Peyer's patch (tissue), 4 donors: ENCODE results near the gene ELF4.

ENCODE experiments used
- POLR2A ChIP-seq, 2 donors: fragments of 450-650 bp; IDR thresholded peaks; one replicate each; pipeline ENCODE4 v1.5.1; 2017; ENCODE audit warnings: antibody characterized with exemption in 2 of 2, mild to moderate bottlenecking in 2 of 2, moderate library complexity in 2 of 2
- TF ChIP-seq, protein P1 (sequence below), 6 experiments: fragments of 450-650 bp in 4 of 6; fragments of 200-600 bp in 2 of 6; sonication (generic) in 1 of 6; IDR thresholded peaks; one replicate each; pipeline ENCODE4 v1.5.1; 2017 to 2019; ENCODE audit warnings: antibody characterized with exemption in 6 of 6, mild to moderate bottlenecking in 3 of 6, moderate library complexity in 1 of 6

DNA sequence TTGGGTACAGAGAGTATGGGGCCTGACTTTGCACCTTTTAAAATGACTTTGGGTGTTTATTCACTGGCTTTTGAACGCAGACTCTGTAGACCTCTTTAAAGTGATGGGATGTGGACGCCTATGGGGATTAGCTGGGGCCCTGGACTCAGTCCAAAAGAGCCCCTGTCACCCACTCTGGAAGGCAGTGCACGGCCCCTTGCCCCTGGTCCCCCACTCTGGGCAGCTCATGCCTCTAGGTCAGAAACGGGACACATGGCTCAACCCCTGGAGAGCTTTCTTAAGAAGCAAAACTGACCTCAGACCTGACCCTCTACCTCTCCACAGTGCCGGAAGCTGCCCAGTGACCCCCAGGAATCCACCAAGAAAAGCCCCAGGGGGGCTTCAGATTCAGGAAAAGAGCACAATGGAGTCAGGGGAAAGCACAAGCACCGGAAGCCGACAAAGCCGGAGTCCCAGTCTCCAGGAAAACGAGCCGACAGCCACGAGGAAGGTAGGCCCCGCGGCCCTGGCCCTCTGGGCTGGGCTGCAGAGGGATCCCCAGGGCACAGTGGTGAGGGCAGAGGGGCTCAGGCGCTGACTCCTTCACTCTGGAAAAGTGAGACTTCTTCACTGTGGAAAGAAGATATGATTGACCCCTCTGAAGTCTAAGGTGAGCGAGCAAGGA is 89.5 kb downstream of the ELF4 start:
- TF ChIP-seq, protein P1, sequence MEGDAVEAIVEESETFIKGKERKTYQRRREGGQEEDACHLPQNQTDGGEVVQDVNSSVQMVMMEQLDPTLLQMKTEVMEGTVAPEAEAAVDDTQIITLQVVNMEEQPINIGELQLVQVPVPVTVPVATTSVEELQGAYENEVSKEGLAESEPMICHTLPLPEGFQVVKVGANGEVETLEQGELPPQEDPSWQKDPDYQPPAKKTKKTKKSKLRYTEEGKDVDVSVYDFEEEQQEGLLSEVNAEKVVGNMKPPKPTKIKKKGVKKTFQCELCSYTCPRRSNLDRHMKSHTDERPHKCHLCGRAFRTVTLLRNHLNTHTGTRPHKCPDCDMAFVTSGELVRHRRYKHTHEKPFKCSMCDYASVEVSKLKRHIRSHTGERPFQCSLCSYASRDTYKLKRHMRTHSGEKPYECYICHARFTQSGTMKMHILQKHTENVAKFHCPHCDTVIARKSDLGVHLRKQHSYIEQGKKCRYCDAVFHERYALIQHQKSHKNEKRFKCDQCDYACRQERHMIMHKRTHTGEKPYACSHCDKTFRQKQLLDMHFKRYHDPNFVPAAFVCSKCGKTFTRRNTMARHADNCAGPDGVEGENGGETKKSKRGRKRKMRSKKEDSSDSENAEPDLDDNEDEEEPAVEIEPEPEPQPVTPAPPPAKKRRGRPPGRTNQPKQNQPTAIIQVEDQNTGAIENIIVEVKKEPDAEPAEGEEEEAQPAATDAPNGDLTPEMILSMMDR (IDR thresholded peaks at IDR 0.05) = no peak
- no peak for TF ChIP-seq POLR2A (IDR thresholded peaks at IDR 0.05)
